Activated CD4-positive, alpha-beta memory T cell treated with anti-CD3 and anti-CD28 coated beads for 36 hours (primary cell): Measurements from ENCODE around the gene WLS. TPM values are rescaled to one million over a fixed set of nuclear protein-coding genes. Genes with fewer than 3 reads are reported as not detected.

Experiments
- CTCF ChIA-PET: fragments of 350-600 bp; sonication (Branson Sonifier 250); formaldehyde crosslinking; loops from one replicate; lab custom pipeline; 2021; ENCODE audit warnings: antibody characterized with exemption, inconsistent platforms; lab: Charles Lee
- POLR2A ChIA-PET: fragments of 350-600 bp; sonication (Branson Sonifier 250); formaldehyde crosslinking; loops from one replicate; lab custom pipeline; 2021; ENCODE audit warnings: antibody characterized with exemption; lab: Charles Lee
- DNase-seq: peaks from one replicate; pipeline ENCODE4 v3.0.0-alpha.2; 2020
- H3K27ac Mint-ChIP-seq: one replicate; pipeline ENCODE4 v1.8.0; 2021; ENCODE audit warnings: mixed read lengths
- H3K27me3 Mint-ChIP-seq: one replicate; pipeline ENCODE4 v1.8.0; 2021; ENCODE audit warnings: mixed read lengths
- H3K36me3 Mint-ChIP-seq: one replicate; pipeline ENCODE4 v1.8.0; 2021; ENCODE audit warnings: mixed read lengths
- H3K4me1 Mint-ChIP-seq: one replicate; pipeline ENCODE4 v1.8.0; 2021; ENCODE audit warnings: low read depth, mixed read lengths
- H3K4me3 Mint-ChIP-seq: one replicate; pipeline ENCODE4 v1.8.0; 2021; ENCODE audit warnings: mild to moderate bottlenecking, mixed read lengths
- H3K9me3 Mint-ChIP-seq: one replicate; pipeline ENCODE4 v1.8.0; 2021; ENCODE audit warnings: mixed read lengths
- intact Hi-C: fragments of 100-400 bp; cut with micrococcal nuclease; formaldehyde crosslinking; loops from one replicate; pipeline ENCODE4 v1.15.1; 2023
- total RNA-seq, 2 experiments: library from RNA; stranded (reverse); gene quantifications; one replicate each; pipeline ENCODE4 v1.2.3, GENCODE V29; 2021

Gene WLS
- total RNA-seq, 2 experiments from 2014 or later: not detected

DNA sequence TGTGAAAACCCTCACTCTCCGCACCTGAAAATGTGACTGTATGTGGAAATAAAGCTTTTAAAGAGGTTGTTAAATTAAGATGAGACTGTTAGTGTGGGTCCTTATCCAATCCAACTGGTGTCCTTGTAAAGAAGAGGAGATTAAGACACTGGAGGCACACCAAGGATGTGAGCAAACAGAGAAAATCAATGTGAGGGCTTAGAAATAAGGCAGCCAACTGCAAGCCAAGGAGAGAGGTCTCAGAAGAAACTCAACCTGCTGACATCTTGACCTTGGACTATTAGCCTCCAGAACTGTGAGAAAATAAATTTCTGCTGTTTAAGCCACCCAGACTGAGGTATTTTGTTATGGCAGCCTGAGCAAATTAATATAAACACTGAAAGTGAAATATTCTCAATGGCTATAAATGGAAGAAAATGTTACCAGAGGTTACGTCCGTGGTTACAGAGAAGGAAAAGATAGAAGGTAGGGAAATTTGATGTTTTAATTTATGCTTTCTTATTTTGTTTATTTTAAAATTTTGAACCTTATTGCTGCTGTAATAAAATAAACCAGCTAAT is 22.4 kb upstream of the WLS start:
- POLR2A ChIA-PET: no interaction called here
- no peak for DNase-seq
- Mint-ChIP-seq H3K4me1 (no peaks in the 10 kb centered on the region), H3K9me3 (no peaks in the 10 kb centered on the region), H3K36me3 (no peaks in the 10 kb centered on the region), H3K27me3 (no peaks in the 10 kb centered on the region), H3K27ac (no peak overlapping the region), H3K4me3 (no peak overlapping the region)
- CTCF ChIA-PET: no interaction called here
- intact Hi-C loops: no loop called here

- CTCF ChIA-PET: no interaction called here
- Mint-ChIP-seq H3K4me3 (no peak overlapping the region), H3K27me3 (peaks cover 21% of the 10 kb centered on the region), H3K9me3 (peaks cover 2% of the 10 kb centered on the region), H3K4me1 (peaks cover 8% of the 10 kb centered on the region), H3K36me3 (no peaks in the 10 kb centered on the region), H3K27ac (no peak overlapping the region)
- POLR2A ChIA-PET: no interaction called here
- DNase-seq: no peak
- intact Hi-C loops: no loop called here
Observed at GRCh38 chr1:68237040-68237439, 4.7 kb upstream of the WLS start.

DNA sequence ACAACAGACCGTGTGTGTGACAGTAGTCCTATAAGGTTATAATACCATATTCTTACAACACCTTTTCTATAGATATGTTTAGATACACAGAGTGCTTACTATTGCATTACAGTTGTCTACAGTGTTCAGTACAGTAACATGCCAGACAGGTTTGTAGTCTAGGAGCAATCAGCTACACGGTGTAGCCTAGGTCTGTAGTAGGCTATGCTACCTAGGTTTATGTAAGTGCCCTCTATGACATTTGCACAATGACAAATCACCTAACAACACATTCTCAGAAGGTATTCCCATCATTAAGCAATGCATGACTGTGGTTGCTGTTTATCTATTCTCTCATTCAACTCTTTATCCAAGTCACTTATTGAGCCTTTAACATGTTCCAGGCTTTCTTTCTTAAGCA is 1.8 kb upstream of the WLS start:
- Mint-ChIP-seq H3K27me3 (peaks cover 43% of the 10 kb centered on the region), H3K4me1 (peaks cover 16% of the 10 kb centered on the region), H3K36me3 (no peaks in the 10 kb centered on the region), H3K9me3 (no peaks in the 10 kb centered on the region), H3K4me3 (no peak overlapping the region), H3K27ac (no peak overlapping the region)
- CTCF ChIA-PET: no interaction called here
- intact Hi-C loops: no loop called here
- no peak for DNase-seq
- POLR2A ChIA-PET: no interaction called here

DNA sequence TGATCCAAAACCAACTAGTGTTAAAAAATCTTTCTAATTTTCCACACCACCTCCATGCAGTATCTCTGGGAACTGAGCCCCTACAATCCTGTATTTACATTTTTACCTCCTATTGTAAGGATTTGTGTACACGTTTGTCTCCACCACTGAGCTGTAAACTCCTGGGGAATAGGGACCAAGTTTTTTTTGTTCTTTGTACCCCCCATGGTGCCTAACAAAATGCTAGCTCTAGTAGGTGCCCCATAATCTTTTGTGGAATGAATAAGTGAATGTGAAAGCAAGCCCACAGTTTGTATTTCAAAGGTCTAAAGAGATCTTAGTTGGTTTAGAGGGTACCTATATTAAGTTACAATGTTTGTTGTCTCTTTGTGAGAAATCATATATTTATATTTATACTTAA is 879 bp upstream of the WLS start:
- no peak overlapping the region for H3K27ac Mint-ChIP-seq

DNA sequence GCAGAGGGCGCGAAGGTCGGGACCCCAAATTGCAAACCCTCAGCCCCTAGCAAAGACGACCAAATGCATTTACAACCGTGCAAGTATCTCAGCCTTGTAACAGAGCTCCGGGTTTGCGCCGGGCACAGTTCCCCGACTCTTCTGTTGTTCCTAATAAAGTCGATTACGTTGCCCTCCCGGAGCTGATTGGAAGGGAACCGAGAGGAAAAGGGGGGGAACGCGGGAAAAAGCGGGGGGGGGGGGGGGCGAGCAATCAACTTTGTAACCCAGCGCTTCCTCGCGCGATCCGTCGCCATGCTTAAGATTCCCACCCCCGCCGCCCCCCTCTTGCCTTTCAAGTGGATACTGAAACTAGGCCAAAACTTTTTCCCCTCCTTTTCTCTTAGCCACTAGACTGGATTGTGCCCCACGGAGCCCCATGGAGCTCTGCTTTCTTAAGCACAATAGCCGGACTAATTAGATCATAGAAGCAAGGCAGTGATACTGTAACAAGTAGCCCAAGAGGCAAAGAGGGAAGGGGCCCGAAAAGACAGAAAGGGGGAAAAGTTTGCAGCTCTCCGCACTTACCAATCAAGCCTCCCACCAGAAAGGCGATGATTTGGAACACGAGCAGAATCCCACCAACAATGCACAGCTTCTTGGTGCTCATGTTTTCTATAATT is 565 bp downstream of the WLS start:
- no peak overlapping the region for H3K27ac Mint-ChIP-seq
- H3K36me3 Mint-ChIP-seq: no peaks in the 10 kb centered on the region
- peaks cover 46% of the 10 kb centered on the region for H3K27me3 Mint-ChIP-seq
- DNase-seq: no peak
- H3K4me3 Mint-ChIP-seq: no peak overlapping the region
- ChIA-PET CTCF (no interaction called here), POLR2A (no interaction called here)
- peaks cover 16% of the 10 kb centered on the region for H3K4me1 Mint-ChIP-seq
- intact Hi-C loops: no loop called here
- no peaks in the 10 kb centered on the region for H3K9me3 Mint-ChIP-seq

More for the DNA sequence above, 879 bp upstream of the WLS start:
- Mint-ChIP-seq H3K27me3 (peaks cover 44% of the 10 kb centered on the region), H3K4me1 (peaks cover 16% of the 10 kb centered on the region), H3K4me3 (no peak overlapping the region), H3K9me3 (no peaks in the 10 kb centered on the region), H3K36me3 (no peaks in the 10 kb centered on the region)
- intact Hi-C loops: no loop called here
- CTCF ChIA-PET: no interaction called here
- DNase-seq: no peak
- POLR2A ChIA-PET: no interaction called here

GRCh38 chr1:68230901-68231626 is 1.3 kb downstream of the WLS start:
- Mint-ChIP-seq H3K4me3 (no peak overlapping the region), H3K27ac (no peak overlapping the region), H3K9me3 (no peaks in the 10 kb centered on the region), H3K36me3 (no peaks in the 10 kb centered on the region), H3K4me1 (peaks cover 16% of the 10 kb centered on the region), H3K27me3 (peaks cover 49% of the 10 kb centered on the region)
- CTCF ChIA-PET: no interaction called here
- POLR2A ChIA-PET: no interaction called here
- DNase-seq: no peak
- intact Hi-C loops: no loop called here

GRCh38 chr1:68230484-68230802 is 1.9 kb downstream of the WLS start:
- Mint-ChIP-seq H3K4me3 (no peak overlapping the region), H3K27ac (no peak overlapping the region), H3K27me3 (peaks cover 49% of the 10 kb centered on the region), H3K36me3 (no peaks in the 10 kb centered on the region), H3K9me3 (no peaks in the 10 kb centered on the region), H3K4me1 (peaks cover 16% of the 10 kb centered on the region)
- intact Hi-C loops: no loop called here
- CTCF ChIA-PET: no interaction called here
- DNase-seq: no peak
- POLR2A ChIA-PET: no interaction called here

- no peaks in the 10 kb centered on the region for H3K9me3 Mint-ChIP-seq
- peaks cover 49% of the 10 kb centered on the region for H3K27me3 Mint-ChIP-seq
- H3K27ac Mint-ChIP-seq: no peak overlapping the region
- no peak for DNase-seq
- CTCF ChIA-PET: no interaction called here
- POLR2A ChIA-PET: no interaction called here
- peaks cover 16% of the 10 kb centered on the region for H3K4me1 Mint-ChIP-seq
- intact Hi-C loops: no loop called here
- H3K4me3 Mint-ChIP-seq: no peak overlapping the region
- H3K36me3 Mint-ChIP-seq: no peaks in the 10 kb centered on the region
Observed at GRCh38 chr1:68229650-68230483, 2.5 kb downstream of the WLS start.

GRCh38 chr1:68228851-68229250 is 3.5 kb downstream of the WLS start:
- peaks cover 16% of the 10 kb centered on the region for H3K4me1 Mint-ChIP-seq
- DNase-seq: no peak
- CTCF ChIA-PET: no interaction called here
- peaks cover 41% of the 10 kb centered on the region for H3K27me3 Mint-ChIP-seq
- H3K36me3 Mint-ChIP-seq: no peaks in the 10 kb centered on the region
- no peaks in the 10 kb centered on the region for H3K9me3 Mint-ChIP-seq
- intact Hi-C loops: no loop called here
- H3K4me3 Mint-ChIP-seq: no peak overlapping the region
- no peak overlapping the region for H3K27ac Mint-ChIP-seq
- POLR2A ChIA-PET: no interaction called here

DNA sequence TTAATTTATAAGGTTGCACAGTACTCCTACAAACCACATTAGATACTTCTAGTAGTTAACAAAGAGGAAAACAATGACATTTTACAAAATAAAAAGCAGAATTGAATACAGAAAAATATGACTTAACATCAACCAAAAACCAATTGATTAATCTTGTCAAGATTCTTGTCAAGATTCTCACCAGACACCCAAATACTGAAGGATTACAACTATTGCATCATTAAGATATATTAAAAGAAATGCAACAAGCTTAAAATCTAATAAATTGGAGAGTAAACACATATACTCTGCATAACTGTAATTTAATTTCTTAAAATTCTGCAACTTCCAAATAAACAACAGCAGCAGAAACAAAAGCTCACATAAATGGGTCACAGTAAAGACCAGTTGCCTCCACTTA is 4.7 kb downstream of the WLS start:
- Mint-ChIP-seq H3K36me3 (no peaks in the 10 kb centered on the region), H3K27ac (no peak overlapping the region), H3K4me3 (no peak overlapping the region), H3K4me1 (peaks cover 10% of the 10 kb centered on the region), H3K27me3 (peaks cover 30% of the 10 kb centered on the region), H3K9me3 (no peaks in the 10 kb centered on the region)
- CTCF ChIA-PET: no interaction called here
- intact Hi-C loops: no loop called here
- POLR2A ChIA-PET: no interaction called here
- no peak for DNase-seq

GRCh38 chr1:68225781-68226180 is 6.5 kb downstream of the WLS start:
- intact Hi-C loops: no loop called here
- ChIA-PET CTCF (no interaction called here), POLR2A (no interaction called here)
- peaks cover 22% of the 10 kb centered on the region for H3K27me3 Mint-ChIP-seq
- no peak for DNase-seq
- no peaks in the 10 kb centered on the region for H3K36me3 Mint-ChIP-seq
- no peak overlapping the region for H3K27ac Mint-ChIP-seq
- no peaks in the 10 kb centered on the region for H3K9me3 Mint-ChIP-seq
- H3K4me3 Mint-ChIP-seq: no peak overlapping the region
- peaks cover 3% of the 10 kb centered on the region for H3K4me1 Mint-ChIP-seq

DNA sequence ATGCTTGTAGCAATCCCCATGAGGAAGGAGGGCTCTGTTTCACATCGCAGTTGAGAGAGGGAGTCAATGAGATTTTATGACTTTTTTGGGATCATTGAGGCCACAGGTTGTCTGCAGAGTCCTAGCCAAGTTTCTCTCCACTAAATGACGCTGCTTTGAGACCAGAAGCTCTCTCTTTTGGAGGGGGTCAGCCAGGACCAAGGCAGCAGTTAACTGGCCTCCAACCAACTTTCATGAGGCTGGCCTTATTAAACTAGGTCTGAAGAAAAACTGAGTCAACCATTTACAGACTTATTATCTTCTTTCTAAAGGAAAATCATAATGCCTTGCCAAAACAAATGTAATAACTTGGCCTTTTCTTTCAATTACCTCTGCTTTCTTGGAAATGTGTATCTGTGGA is 8.6 kb downstream of the WLS start:
- Mint-ChIP-seq H3K36me3 (no peaks in the 10 kb centered on the region), H3K27me3 (peaks cover 6% of the 10 kb centered on the region), H3K4me3 (no peak overlapping the region), H3K9me3 (no peaks in the 10 kb centered on the region), H3K27ac (no peak overlapping the region), H3K4me1 (no peaks in the 10 kb centered on the region)
- ChIA-PET CTCF (no interaction called here), POLR2A (no interaction called here)
- intact Hi-C loops: no loop called here
- DNase-seq: no peak
